GM12801 (cell line): Measurements from ENCODE around the gene RENBP.

Experiments used
- CTCF ChIP-seq: IDR thresholded peaks from one replicate; pipeline ENCODE4 v1.5.1; 2011; ENCODE audit warnings: control low read depth; ENCODE audit not compliant: insufficient read length; ENCODE audit errors: extremely low read depth

Gene RENBP

GRCh38 chrX:153917869-153918268, 26.6 kb downstream of the RENBP start:
- no peak for TF ChIP-seq CTCF

GRCh38 chrX:153913701-153914100, 30.7 kb downstream of the RENBP start:
- TF ChIP-seq CTCF, result no peak

- TF ChIP-seq CTCF, result no peak
Measured at GRCh38 chrX:153913211-153913610, 31.2 kb downstream of the RENBP start.

GRCh38 chrX:153911798-153912197, 32.6 kb downstream of the RENBP start:
- no peak for TF ChIP-seq CTCF

- no peak for TF ChIP-seq CTCF
Measured at GRCh38 chrX:153910446-153910845, 34.0 kb downstream of the RENBP start.

GRCh38 chrX:153909980-153910360, 34.5 kb downstream of the RENBP start:
- no peak for TF ChIP-seq CTCF

GRCh38 chrX:153909024-153909979, 35.1 kb downstream of the RENBP start:
- no peak for TF ChIP-seq CTCF
